HepG2 (cell line): Measurements from ENCODE around the gene SPATA25. TPM values are rescaled to one million over a fixed set of nuclear protein-coding genes. Genes with fewer than 3 reads are reported as not detected.

Source experiments
- CEBPG ChIP-seq: IDR thresholded peaks from 2 replicates; pipeline ENCODE4 v1.6.1; 2016
- FOXA1 ChIP-seq, 2 experiments: fragments of 450-650 bp in 1 of 2; sonication (generic) in 1 of 2; formaldehyde crosslinking in 1 of 2; IDR thresholded peaks; 2 replicates each; pipeline versions ENCODE4 v1.4.0 to v1.6.1; 2016 to 2020; ENCODE audit warnings: missing genetic modification reagents in 1 of 2
- GATAD2A ChIP-seq: IDR thresholded peaks from 2 replicates; pipeline ENCODE4 v1.6.1; 2016
- HNF1B ChIP-seq: sonication (generic); formaldehyde crosslinking; IDR thresholded peaks from 2 replicates; pipeline ENCODE4 v1.5.1; 2020; ENCODE audit warnings: mild to moderate bottlenecking, moderate library complexity, missing genetic modification reagents
- JDP2 ChIP-seq: sonication (generic); formaldehyde crosslinking; IDR thresholded peaks from 2 replicates; pipeline ENCODE4 v1.8.1; 2022; ENCODE audit warnings: missing genetic modification reagents, borderline replicate concordance
- NCOA1 ChIP-seq: sonication (generic); formaldehyde crosslinking; IDR thresholded peaks from 2 replicates; pipeline ENCODE4 v1.9.0; 2021; ENCODE audit warnings: missing genetic modification reagents
- RCOR2 ChIP-seq: IDR thresholded peaks from 2 replicates; pipeline ENCODE4 v1.6.1; 2016; ENCODE audit warnings: missing biosample characterization, missing genetic modification reagents
- THRA ChIP-seq: sonication (generic); formaldehyde crosslinking; IDR thresholded peaks from 2 replicates; pipeline ENCODE4 v1.4.0; 2020; ENCODE audit warnings: missing genetic modification reagents, borderline replicate concordance
- ZBTB20 ChIP-seq: sonication (generic); formaldehyde crosslinking; IDR thresholded peaks from 2 replicates; pipeline ENCODE4 v1.8.1; 2023; ENCODE audit warnings: missing genetic modification reagents, low read depth, mild to moderate bottlenecking, borderline replicate concordance
- ZEB1 ChIP-seq: IDR thresholded peaks from 2 replicates; pipeline ENCODE4 v1.6.1; 2012; ENCODE audit warnings: mild to moderate bottlenecking, low read depth, inconsistent platforms; ENCODE audit not compliant: insufficient replicate concordance
- ZGPAT ChIP-seq: IDR thresholded peaks from 2 replicates; pipeline ENCODE4 v1.6.1; 2016; ENCODE audit warnings: mild to moderate bottlenecking
- ZNF263 ChIP-seq: sonication (generic); formaldehyde crosslinking; IDR thresholded peaks from 2 replicates; pipeline ENCODE4 v1.4.0; 2020; ENCODE audit warnings: missing genetic modification reagents
- ZNF34 ChIP-seq: sonication (generic); formaldehyde crosslinking; IDR thresholded peaks from 2 replicates; pipeline ENCODE4 v1.4.0; 2020; ENCODE audit warnings: mild to moderate bottlenecking, missing genetic modification reagents, borderline replicate concordance
- ZNF431 ChIP-seq: sonication (generic); formaldehyde crosslinking; IDR thresholded peaks from 2 replicates; pipeline ENCODE4 v1.9.0; 2022; ENCODE audit warnings: missing genetic modification reagents, low read depth, mild to moderate bottlenecking, borderline replicate concordance
- ZNF616 ChIP-seq: sonication (generic); formaldehyde crosslinking; IDR thresholded peaks from 2 replicates; pipeline ENCODE4 v1.5.0; 2020; ENCODE audit warnings: low read depth, mild to moderate bottlenecking, missing genetic modification reagents
- ZNF619 ChIP-seq: sonication (generic); formaldehyde crosslinking; IDR thresholded peaks from 2 replicates; pipeline ENCODE4 v1.4.0; 2020; ENCODE audit warnings: mild to moderate bottlenecking, missing genetic modification reagents
- ZNF773 ChIP-seq: sonication (generic); formaldehyde crosslinking; IDR thresholded peaks from 2 replicates; pipeline ENCODE4 v1.4.0; 2020; ENCODE audit warnings: missing genetic modification reagents, borderline replicate concordance
- ZNF788 ChIP-seq: sonication (generic); formaldehyde crosslinking; IDR thresholded peaks from 2 replicates; pipeline ENCODE4 v1.5.0; 2020; ENCODE audit warnings: mild to moderate bottlenecking, missing genetic modification reagents, borderline replicate concordance
- ZXDC ChIP-seq: sonication (generic); formaldehyde crosslinking; IDR thresholded peaks from 2 replicates; pipeline ENCODE4 v1.5.0; 2020; ENCODE audit warnings: mild to moderate bottlenecking, missing genetic modification reagents
- polyA plus RNA-seq, 8 experiments: library from polyadenylated mRNA; depleted of rRNA in 3 of 8; stranded (reverse) in 7 of 8; unstranded in 1 of 8; fragments of >200 nt; fragmentation: Illumina TruSeq in 4 of 8; extraction: Trizol in 4 of 8; gene quantifications; 2 replicates each; pipeline versions ENCODE4 v1.2.1 to v1.2.3, GENCODE V29; 2011 to 2016; ENCODE audit warnings: low read depth in 4 of 8, missing spikeins in 1 of 8, mixed read lengths in 1 of 8; ENCODE audit not compliant: insufficient read depth in 1 of 8
- total RNA-seq, 5 experiments: library from RNA; depleted of rRNA; stranded (reverse); fragments of >200 nt; fragmentation: Illumina TruSeq; extraction: Trizol; gene quantifications; 2 replicates each; pipeline ENCODE4 v1.2.3, GENCODE V29; 2016; ENCODE audit warnings: low read depth in 1 of 5

Gene SPATA25
- total and polyA plus RNA-seq, 2 of the 13 experiments (the other 11 are each of a cell fraction or from before 2014, with no cell fraction given), result 4.8 to 7.6 TPM

- TF ChIP-seq RCOR2 (CRISPR knock-in tag), result peak; percentile 47; the same call in 1 of the 2 replicates
- 0 out of 2 replicates have a peak, but pooled peaks have one; percentile 20 for TF ChIP-seq THRA (CRISPR knock-in tag)
- TF ChIP-seq ZNF431, result no peak
- 0 out of 2 replicates have a peak, but pooled peaks have one; percentile 32 for TF ChIP-seq ZBTB20 (CRISPR knock-in tag)
- TF ChIP-seq HNF1B (CRISPR knock-in tag), result peak; percentile 36; the same call in 1 of the 2 replicates
- TF ChIP-seq CEBPG (CRISPR knock-in tag), result peak; percentile 24; the same call in 1 of the 2 replicates
- no peak for TF ChIP-seq ZEB1
- TF ChIP-seq ZNF619 (CRISPR knock-in tag), result no peak
- TF ChIP-seq ZNF34 (CRISPR knock-in tag), result no peak
- TF ChIP-seq FOXA1 (IDR thresholded peaks at IDR 0.05), result no peak
- TF ChIP-seq FOXA1 (CRISPR knock-in tag; IDR thresholded peaks at IDR 0.05), result peak; percentile 96
- peak; percentile 10; the same call in 1 of the 2 replicates for TF ChIP-seq ZNF788 (CRISPR knock-in tag)
- TF ChIP-seq JDP2 (CRISPR knock-in tag), result no peak
- no peak for TF ChIP-seq NCOA1
- peak; percentile 59 for TF ChIP-seq GATAD2A (CRISPR knock-in tag)
- no peak for TF ChIP-seq ZGPAT (CRISPR knock-in tag)
- no peak for TF ChIP-seq ZNF773
- peak; percentile 76 for TF ChIP-seq ZNF263 (CRISPR knock-in tag)
- no peak for TF ChIP-seq ZXDC (CRISPR knock-in tag)
- TF ChIP-seq ZNF616 (CRISPR knock-in tag), result no peak; the same call in 1 of the 2 replicates
Measured at GRCh38 chr20:45919542-45920399, 32.3 kb upstream of the SPATA25 start (continued).
